Measurements from ENCODE around the gene HDC.

GRCh38 chr15:50246631-50247030 is 18.9 kb downstream of the HDC start:
- no peak for TF ChIP-seq CTCF (IDR thresholded peaks at IDR 0.05)
- no peak for TF ChIP-seq POLR2A (IDR thresholded peaks at IDR 0.05)

All from heart left ventricle (tissue), 13 donors.